ENCODE data around the gene PTPRM.

DNA sequence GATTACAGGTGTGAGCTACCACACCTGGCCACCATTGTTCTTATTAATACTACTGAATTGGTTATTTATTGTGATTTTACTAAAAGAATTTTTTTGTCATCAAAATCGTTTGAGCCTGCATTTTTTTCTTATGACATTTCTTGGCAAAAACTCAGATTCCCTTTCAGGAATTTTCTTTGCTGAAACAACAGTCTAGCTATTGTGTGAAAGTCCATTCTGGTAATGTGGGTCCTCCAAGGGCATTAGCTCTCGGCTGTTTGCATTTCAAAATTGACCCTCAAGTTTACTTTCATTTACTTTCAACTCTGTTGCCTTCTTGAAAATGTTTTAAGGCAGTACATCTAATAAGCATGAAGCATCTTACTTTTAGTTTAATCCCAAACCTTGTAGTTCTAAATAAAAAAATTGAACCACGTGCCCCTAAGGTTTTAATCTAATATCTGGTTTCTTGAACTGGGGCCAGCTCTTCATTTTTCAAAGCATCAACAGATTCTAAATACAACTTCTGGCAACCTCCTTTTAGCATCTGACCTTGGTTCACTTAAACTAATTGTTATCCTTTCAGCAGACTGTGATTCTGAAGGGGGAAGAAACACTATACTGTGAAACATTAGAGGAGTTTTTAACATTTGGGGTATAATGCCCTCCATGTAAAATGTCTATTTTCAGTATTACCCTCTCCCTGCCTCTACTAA lies 716.9 kb downstream of the PTPRM start:
- no peak for TF ChIP-seq SIN3A (IDR thresholded peaks at IDR 0.05; ENCODE audit: borderline replicate concordance, insufficient read depth, low read depth, low read length)
- TF ChIP-seq, protein P1, sequence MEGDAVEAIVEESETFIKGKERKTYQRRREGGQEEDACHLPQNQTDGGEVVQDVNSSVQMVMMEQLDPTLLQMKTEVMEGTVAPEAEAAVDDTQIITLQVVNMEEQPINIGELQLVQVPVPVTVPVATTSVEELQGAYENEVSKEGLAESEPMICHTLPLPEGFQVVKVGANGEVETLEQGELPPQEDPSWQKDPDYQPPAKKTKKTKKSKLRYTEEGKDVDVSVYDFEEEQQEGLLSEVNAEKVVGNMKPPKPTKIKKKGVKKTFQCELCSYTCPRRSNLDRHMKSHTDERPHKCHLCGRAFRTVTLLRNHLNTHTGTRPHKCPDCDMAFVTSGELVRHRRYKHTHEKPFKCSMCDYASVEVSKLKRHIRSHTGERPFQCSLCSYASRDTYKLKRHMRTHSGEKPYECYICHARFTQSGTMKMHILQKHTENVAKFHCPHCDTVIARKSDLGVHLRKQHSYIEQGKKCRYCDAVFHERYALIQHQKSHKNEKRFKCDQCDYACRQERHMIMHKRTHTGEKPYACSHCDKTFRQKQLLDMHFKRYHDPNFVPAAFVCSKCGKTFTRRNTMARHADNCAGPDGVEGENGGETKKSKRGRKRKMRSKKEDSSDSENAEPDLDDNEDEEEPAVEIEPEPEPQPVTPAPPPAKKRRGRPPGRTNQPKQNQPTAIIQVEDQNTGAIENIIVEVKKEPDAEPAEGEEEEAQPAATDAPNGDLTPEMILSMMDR (IDR thresholded peaks at IDR 0.05), result no peak
- TF ChIP-seq POLR2AphosphoS5 (IDR thresholded peaks at IDR 0.05; ENCODE audit: low read depth, low read length), result no peak
- TF ChIP-seq, protein P2, sequence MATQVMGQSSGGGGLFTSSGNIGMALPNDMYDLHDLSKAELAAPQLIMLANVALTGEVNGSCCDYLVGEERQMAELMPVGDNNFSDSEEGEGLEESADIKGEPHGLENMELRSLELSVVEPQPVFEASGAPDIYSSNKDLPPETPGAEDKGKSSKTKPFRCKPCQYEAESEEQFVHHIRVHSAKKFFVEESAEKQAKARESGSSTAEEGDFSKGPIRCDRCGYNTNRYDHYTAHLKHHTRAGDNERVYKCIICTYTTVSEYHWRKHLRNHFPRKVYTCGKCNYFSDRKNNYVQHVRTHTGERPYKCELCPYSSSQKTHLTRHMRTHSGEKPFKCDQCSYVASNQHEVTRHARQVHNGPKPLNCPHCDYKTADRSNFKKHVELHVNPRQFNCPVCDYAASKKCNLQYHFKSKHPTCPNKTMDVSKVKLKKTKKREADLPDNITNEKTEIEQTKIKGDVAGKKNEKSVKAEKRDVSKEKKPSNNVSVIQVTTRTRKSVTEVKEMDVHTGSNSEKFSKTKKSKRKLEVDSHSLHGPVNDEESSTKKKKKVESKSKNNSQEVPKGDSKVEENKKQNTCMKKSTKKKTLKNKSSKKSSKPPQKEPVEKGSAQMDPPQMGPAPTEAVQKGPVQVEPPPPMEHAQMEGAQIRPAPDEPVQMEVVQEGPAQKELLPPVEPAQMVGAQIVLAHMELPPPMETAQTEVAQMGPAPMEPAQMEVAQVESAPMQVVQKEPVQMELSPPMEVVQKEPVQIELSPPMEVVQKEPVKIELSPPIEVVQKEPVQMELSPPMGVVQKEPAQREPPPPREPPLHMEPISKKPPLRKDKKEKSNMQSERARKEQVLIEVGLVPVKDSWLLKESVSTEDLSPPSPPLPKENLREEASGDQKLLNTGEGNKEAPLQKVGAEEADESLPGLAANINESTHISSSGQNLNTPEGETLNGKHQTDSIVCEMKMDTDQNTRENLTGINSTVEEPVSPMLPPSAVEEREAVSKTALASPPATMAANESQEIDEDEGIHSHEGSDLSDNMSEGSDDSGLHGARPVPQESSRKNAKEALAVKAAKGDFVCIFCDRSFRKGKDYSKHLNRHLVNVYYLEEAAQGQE (IDR thresholded peaks at IDR 0.05; ENCODE audit: insufficient read depth in 1 of 2, low read depth in 2 of 2, low read length in 1 of 2), result no peak
- no peak for TF ChIP-seq TCF7L2 (IDR thresholded peaks at IDR 0.05; ENCODE audit: low read depth, low read length)

All from Panc1 (cell line).